ENCODE data around the gene CACNA1D. TPM values are rescaled to one million over a fixed set of nuclear protein-coding genes. Genes with fewer than 3 reads are reported as not detected.
A peak's percentile ranks its signal among the peaks of the same experiment; 100 is the strongest.

Gene CACNA1D
- total and polyA plus RNA-seq, 9 of the 15 experiments (the other 6 are each of a cell fraction or from before 2014, with no cell fraction given) = 0.29 TPM; not detected in 8

DNA sequence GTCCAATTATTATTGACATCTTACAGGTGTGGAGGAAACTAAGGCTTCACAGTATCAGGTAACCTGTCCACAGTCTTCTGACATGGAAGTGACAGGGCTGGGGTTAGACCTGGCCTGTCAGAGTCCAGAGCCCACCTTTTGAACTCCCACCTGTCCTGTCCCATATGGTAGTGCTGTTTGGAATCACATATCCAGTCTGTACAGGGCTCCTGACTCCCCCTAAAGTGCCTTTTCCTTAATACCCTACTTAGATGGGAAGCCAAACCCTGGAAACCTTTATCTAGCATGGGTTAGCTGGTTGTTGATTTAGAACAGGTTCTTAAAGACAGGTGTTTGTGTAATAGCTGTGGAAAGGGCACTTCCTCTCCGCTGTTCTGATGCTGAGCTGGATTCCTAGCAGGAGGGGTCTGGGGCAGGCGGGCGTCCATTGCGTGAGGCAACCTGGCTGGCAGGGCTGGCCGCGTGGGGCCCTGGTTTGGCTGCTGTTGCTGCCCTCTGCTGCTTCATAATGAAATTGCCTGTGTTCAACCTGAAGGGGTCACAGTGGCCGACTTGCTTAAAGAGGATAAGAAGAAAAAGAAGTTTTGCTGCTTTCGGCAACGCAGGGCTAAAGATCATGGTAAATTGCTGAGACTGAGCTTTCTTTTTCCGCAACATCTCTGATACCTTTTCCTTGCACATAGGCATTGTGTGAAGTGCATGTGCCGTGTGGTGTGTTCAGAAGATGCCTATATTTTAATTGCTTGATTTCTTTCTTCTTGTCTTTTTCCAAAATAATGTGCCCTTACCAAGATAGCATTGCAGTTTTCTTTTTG, 215.7 kb downstream of the CACNA1D start (continued):
- TF ChIP-seq STAT5A (IDR thresholded peaks at IDR 0.05; ENCODE audit: borderline replicate concordance, low read length) = no peak
- TF ChIP-seq RAD21 (CRISPR knock-in tag; conservative IDR thresholded peaks at IDR 0.05 in 1 of 2, IDR thresholded peaks at IDR 0.05 in 1 of 2) = peak; percentile 66 to 77
- TF ChIP-seq YY1 (IDR thresholded peaks at IDR 0.05; ENCODE audit: borderline replicate concordance in 1 of 3, control insufficient read depth in 1 of 3, extremely low read depth in 1 of 3, insufficient read depth in 3 of 3, insufficient read length in 1 of 3, insufficient replicate concordance in 2 of 3, low read depth in 1 of 3, low read length in 2 of 3) = peak in 1 of 3 experiments; percentile 12
- TF ChIP-seq, protein P1, sequence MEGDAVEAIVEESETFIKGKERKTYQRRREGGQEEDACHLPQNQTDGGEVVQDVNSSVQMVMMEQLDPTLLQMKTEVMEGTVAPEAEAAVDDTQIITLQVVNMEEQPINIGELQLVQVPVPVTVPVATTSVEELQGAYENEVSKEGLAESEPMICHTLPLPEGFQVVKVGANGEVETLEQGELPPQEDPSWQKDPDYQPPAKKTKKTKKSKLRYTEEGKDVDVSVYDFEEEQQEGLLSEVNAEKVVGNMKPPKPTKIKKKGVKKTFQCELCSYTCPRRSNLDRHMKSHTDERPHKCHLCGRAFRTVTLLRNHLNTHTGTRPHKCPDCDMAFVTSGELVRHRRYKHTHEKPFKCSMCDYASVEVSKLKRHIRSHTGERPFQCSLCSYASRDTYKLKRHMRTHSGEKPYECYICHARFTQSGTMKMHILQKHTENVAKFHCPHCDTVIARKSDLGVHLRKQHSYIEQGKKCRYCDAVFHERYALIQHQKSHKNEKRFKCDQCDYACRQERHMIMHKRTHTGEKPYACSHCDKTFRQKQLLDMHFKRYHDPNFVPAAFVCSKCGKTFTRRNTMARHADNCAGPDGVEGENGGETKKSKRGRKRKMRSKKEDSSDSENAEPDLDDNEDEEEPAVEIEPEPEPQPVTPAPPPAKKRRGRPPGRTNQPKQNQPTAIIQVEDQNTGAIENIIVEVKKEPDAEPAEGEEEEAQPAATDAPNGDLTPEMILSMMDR (IDR thresholded peaks at IDR 0.05 in 2 of 3, conservative IDR thresholded peaks at IDR 0.05 in 1 of 3; ENCODE audit: insufficient read depth in 2 of 3, low read depth in 1 of 3, low read length in 3 of 3) = peak; percentile 67 to 77 (median 73)

DNA sequence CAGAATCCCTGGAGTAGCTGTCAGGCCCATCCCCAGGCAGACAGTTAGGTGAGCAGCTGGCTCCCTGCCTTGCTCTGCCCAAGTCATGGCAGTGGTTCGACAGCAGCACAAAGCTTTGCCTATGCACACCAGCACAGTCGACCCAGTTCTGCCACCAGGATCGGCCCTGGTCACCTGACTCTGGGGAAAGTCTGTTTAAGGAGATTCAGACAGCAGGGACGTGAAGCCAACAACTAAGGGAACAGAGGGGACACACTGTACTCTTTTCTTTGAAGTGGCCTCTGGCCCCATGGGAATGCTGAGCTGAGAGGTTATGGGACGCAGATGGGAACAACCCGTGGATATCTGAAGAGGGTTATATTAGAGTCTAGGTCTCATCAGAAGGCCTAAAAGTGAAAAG, 217.0 kb downstream of the CACNA1D start:
- Histone ChIP-seq H3K4me3 (no peak overlapping the region), H3K9me1 (ENCODE audit: control insufficient read depth, insufficient read depth, low read length) (no peaks in the 10 kb centered on the region), H3K4me1 (replicated peaks in 1 of 2; ENCODE audit: control insufficient read depth in 2 of 2, insufficient read depth in 2 of 2, low read length in 2 of 2) (no peaks in the 10 kb centered on the region), H3K36me3 (ENCODE audit: control insufficient read depth, insufficient read depth, low read length) (no peaks in the 10 kb centered on the region), H3K4me2 (ENCODE audit: insufficient read depth, low read length) (no peak overlapping the region), H3K9ac (ENCODE audit: insufficient read depth in 1 of 2, low read depth in 2 of 2, low read length in 2 of 2) (no peak overlapping the region), H3K27ac (ENCODE audit: extremely low read depth, low read depth, low read length) (no peak overlapping the region), H3K27me3 (ENCODE audit: control insufficient read depth in 2 of 2, insufficient read depth in 2 of 2, low read length in 2 of 2) (peaks cover 0 to 6% of the 10 kb centered on the region in 2 experiments; a peak in 3 of 5 replicates), H3K79me2 (ENCODE audit: control insufficient read depth, insufficient read depth, low read length) (no peaks in the 10 kb centered on the region), H4K20me1 (replicated peaks; ENCODE audit: control insufficient read depth, insufficient read depth, low read length) (peaks cover 2% of the 10 kb centered on the region; the same call in 1 of the 2 replicates), H2AFZ (ENCODE audit: low read depth, low read length) (no peak overlapping the region), H3K9me3 (replicated peaks; ENCODE audit: control insufficient read depth, insufficient read depth, low read depth, low read length) (no peaks in the 10 kb centered on the region)
- CTCF ChIA-PET (ENCODE audit: low intra/inter-chr PET ratio) = interaction anchor here (0.6 kb wide), 1 partner anchor 10 kb away, joined by 3 read pairs; no protein-coding TSS in a partner anchor
- 5% methylated on average over 6 of the region's 6 CpGs for WGBS (ENCODE audit: insufficient coverage, low coverage, missing lambda C conversion rate)
- no TSS peak for BruUV-seq (replicated peaks)
- no peak for ATAC-seq
- POLR2A ChIA-PET = no interaction called here
- intact Hi-C loops (cut with micrococcal nuclease) = loop anchor here (10.0 kb wide), 1 partner anchor 417 kb away; no protein-coding TSS in a partner anchor
- no peak for DNase-seq (ENCODE audit: extremely low read depth in 1 of 4, low spot score in 3 of 4)
- FAIRE-seq = no peak
- in situ Hi-C loops (cut with MboI) = loop anchor here (10.0 kb wide), 2 partner anchors 337 to 397 kb away; no protein-coding TSS in a partner anchor
- TF ChIP-seq BRCA1 (IDR thresholded peaks at IDR 0.05) (no peak), BRCA1 (CRISPR knock-in tag; IDR thresholded peaks at IDR 0.05) (no peak), FOXM1 (IDR thresholded peaks at IDR 0.05; ENCODE audit: low read depth) (no peak), FOXM1 (CRISPR knock-in tag; IDR thresholded peaks at IDR 0.05; ENCODE audit: low read depth) (no peak), MTF1 (CRISPR knock-in tag; IDR thresholded peaks at IDR 0.05; ENCODE audit: borderline replicate concordance) (no peak), RAD51 (IDR thresholded peaks at IDR 0.05; ENCODE audit: borderline replicate concordance, low read depth) (no peak), ZNF76 (CRISPR knock-in tag; IDR thresholded peaks at IDR 0.05; ENCODE audit: borderline replicate concordance) (no peak), POLR3A (IDR thresholded peaks at IDR 0.05; ENCODE audit: borderline replicate concordance, extremely low read depth, insufficient read depth, insufficient read length) (no peak)
- TF ChIP-seq, protein P2, sequence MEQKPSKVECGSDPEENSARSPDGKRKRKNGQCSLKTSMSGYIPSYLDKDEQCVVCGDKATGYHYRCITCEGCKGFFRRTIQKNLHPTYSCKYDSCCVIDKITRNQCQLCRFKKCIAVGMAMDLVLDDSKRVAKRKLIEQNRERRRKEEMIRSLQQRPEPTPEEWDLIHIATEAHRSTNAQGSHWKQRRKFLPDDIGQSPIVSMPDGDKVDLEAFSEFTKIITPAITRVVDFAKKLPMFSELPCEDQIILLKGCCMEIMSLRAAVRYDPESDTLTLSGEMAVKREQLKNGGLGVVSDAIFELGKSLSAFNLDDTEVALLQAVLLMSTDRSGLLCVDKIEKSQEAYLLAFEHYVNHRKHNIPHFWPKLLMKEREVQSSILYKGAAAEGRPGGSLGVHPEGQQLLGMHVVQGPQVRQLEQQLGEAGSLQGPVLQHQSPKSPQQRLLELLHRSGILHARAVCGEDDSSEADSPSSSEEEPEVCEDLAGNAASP (IDR thresholded peaks at IDR 0.05) = no peak

Measured in K562 (cell line).